Renal pelvis (tissue), 4 donors: ENCODE data around the gene AK9. TPM values are rescaled to one million over a fixed set of nuclear protein-coding genes. Genes with fewer than 3 reads are reported as not detected.

Source experiments
- DNase-seq: peaks from one replicate; pipeline ENCODE4 v3.0.0-alpha.2; 2013
- polyA plus RNA-seq, 3 donors: library from polyadenylated mRNA; unstranded; fragments of 120-200 nt; gene quantifications; one replicate each; pipeline ENCODE4 v1.2.1, GENCODE V29; 2013; ENCODE audit not compliant: insufficient read length in 3 of 3

The AK9 gene
- polyA plus RNA-seq, 3 donors = 11.4 to 15.3 (median 12.3) TPM

DNA sequence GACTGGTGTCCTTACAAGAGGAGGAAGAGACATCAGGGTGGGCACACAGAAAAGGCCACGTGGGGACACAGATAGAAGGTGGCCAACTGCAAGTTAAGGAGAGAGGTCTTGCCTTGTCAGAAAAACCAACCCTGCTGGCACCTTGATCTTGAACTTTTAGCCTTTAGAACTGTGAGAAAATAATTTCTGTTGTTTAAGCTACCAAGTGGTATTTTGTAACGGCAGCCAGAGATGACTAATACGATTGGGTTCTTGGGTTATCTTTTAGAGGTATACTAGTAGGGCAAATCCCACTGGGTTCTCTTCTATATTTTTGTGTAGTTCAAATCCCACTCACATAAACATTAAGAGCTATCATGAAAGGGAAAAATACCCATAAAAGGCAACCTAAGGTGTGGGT lies 176.1 kb downstream of the AK9 start:
- DNase-seq = no peak

DNA sequence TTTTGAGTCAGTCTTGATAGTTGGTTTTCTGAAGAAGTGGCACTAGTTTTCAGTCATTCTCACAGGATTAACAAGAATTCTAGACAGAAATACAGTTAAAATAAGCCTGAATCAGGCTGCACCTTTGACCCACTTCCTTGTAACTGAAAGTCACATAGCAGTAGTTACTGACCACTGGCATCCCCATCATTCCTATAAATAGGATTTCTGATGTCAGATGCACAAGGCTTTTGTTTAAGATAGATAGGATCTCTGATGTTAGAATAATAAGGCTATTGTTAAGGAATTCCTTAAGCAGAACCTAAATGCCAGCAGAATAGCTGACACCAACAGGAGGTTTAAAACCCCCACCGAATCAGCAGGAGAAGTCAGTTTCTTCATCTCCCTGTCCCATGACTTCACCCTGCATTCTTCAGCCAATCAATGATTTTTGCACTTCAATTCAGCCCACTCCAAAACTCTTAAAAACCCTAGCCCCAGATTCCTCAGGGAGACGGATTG lies 177.4 kb downstream of the AK9 start:
- DNase-seq = no peak

DNA sequence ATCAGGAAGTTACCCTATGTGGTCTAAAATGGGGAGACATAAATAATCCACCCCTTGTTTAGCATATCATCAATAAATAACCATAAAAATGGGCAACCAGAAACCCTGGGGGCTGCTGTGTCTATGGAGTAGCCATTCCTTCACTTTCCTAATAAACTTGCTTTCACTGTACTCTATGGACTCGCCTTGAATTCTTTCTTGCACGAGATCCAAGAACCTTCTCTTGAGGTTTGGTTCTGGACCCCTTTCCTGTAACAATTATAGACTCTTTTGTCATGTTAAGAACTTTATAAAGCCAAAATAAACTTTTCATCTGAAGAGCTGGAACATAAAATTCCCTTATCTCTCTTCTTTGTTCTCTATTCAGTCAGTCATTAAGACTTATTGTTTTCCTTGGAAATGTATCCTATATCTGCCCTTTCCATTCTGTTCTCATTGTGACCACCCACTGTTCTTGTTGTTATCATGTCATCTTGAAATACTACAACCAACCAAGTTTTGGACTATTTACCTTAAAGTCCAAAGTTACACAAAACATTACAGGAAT lies 178.7 kb downstream of the AK9 start:
- no peak for DNase-seq

- no peak for DNase-seq
Observed at GRCh38 chr6:109511832-109512231, 179.2 kb downstream of the AK9 start.

DNA sequence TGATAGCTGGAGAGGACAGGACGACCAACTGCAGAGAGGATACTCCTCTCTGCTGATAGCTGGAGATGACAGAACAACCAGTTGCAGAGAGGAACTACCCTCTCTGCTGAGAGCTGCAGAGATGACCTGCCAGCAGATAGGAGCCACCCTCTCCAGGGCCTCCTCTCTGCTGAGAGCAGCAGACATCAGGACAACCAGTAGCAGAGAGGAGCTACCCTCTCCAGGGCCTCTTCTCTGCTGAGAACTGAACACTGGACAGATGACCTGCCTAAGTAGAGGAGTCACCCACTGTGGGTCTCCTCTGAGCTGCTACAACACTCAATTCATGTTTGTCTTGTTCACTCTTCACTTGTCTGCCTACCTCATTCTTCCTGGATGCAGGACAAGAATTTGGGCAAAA lies 180.6 kb downstream of the AK9 start:
- no peak for DNase-seq

GRCh38 chr6:109508166-109508860 lies 182.7 kb downstream of the AK9 start:
- DNase-seq = no peak

- DNase-seq = no peak
Observed at GRCh38 chr6:109507490-109508072, 183.4 kb downstream of the AK9 start.

DNA sequence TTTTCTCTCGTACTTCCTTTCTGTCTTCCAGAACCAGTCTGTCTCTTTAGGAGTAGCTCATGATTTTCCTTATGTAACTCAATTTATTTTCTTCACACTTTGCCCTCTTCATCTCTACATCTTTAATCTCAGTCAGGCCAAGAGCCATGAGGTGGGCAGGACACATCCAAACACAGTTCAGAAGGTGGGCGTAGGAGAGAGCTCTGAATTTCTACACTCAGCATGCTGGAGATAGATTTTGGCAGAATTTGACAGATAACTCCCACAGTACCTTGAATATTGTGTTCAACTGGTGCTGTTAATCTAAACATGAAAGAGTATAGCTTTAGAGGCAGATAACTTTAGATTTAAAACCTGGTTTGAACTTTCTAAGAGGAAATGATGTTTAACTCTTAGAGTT lies 184.2 kb downstream of the AK9 start:
- no peak for DNase-seq

DNA sequence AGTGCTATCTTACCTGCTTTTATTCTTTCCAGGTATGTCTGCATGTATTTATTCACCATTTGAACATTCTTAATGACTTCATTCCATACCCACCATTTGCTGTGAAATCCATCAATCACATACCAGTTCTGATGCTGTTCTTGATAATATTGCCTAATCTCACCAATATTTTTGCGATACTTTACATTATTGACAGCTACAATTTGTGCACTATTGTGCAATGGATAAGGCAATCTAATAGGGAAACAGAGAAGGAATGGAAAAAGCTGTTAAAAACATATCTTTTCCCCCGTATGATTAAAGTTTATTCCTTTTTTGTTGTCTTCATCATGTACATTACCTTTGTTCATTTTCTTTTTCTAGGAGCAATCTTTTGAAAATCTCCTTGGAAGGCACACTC lies 184.7 kb downstream of the AK9 start:
- no peak for DNase-seq

DNA sequence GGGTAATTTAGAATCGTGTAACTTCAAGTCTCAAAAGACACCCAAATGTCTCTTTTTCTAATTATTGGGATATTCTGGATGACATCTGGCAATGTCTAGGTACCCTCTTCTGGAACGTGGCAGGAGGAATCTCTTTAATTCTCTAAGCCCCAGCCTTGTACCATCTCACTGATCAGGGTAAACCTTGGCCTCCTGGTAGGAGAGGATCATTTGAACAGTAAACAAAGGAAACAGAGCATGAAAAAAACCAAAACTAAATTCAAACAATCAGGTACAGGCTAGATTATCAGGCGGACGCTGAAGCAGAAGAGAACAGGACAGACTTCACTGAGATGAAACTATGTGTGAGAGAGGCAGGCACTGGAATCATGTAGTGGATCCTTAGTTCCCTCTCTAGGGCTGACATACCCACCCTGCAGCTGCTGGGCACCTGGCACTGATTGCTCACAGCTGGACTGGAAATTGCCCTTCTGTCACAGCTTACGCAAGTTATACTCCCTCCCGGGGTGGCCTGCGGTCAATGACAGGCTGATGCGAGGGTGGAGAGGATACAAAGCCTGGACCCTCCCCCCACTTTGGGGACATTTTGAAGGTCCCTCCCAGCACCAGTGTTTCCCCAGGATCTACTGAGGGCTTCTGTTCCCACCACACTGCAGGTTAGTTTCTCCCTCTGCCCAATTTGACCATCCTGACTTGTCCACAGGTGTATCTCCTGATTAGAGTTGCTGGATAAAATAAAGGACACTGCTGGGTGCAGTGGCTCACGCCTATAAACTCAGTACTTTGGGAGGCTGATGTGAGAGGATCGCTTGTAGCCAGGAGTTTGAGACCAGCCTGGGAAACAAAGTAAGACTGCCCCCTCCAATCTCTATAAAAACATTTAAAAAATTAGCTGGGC lies 187.4 kb downstream of the AK9 start:
- no peak for DNase-seq

DNA sequence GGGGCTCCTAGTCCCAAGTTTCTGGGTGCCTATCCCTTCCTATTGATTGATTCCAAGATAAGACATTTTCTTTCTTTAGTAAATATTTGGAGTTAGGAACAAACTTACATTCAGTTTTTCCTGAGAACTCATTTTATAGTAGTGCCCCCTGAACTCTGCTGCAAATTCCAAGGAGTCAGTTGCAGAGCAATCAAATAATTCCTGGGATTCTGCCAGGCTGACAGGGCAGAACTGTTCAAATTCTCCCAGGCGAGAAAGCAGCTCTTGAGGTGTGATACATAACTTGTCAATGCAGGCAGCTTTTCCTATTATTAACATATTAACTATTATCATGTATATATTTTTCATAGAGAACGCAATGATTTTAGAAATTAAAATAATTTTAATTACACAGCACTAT lies 192.1 kb downstream of the AK9 start:
- peak; percentile 51 for DNase-seq

DNA sequence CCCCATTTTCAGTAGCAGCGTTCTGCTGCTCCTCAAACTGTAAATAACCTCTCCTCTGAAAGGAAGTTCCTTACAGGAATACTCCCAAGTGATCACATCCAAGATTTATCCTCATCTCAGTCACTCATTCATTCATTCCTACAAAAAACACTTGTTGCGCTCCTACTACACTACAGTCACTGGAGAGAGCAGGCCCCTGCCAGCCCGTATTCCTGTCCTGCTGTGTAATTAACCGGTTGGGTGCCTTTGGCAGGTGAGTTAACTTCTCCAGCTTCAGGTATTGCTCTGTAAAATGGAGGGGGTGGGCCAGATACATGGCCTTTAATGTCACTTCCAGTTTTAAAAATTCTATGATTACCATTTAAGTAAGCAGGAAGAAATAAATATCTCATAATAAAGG lies 192.9 kb downstream of the AK9 start:
- DNase-seq = no peak

DNA sequence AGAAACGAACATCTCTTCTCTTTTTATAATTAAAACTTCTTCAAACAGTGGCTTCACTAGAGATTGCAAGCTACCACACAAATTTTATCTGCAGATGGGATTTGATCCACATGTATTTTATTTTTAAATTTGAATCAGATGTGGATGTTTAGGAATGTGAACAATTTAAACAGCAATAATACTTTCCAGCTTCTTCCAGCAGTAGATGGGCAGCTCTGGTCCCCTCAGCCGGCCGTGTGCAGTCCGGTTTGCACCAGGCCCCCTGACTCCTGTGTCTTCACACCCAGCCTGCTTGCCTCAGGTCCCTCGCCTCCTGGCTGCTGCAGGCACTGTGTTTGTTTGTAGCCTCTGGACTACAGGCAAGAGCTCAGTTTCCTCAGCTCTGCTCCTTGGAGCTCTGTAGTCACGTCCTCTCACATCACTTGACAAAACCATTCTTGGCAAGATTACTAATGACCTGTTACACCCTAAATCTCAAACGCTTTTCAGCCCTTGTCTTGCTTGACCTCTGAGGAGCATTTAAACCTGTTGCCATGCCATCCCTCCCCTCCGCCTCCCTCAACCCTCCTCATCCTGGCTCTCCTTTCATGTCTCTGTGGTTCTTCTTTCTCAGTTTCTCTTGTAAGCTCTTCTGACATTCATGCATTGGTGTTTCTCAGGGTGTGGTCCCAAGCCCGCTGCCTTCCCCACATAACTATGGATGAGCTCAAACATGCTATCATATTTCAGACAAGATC lies 194.8 kb downstream of the AK9 start:
- no peak for DNase-seq

DNA sequence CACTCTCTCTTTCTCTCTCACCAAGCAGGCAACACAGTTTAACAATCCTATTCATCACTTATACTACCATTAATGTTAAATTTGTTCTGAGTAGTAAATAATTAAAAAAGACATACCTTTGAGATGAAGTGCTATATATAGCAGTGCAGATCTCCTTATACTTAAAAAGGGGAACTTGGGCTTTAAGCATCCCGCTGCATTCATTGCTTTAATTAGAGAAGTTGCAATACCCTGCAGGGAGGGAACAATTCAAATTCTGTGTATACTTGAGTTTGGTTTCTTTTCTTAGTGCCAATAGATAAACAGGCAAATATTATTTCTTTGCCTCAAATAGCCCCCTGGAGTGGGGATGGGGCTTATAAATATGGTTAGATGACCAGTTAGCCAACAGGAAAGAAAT lies 197.1 kb downstream of the AK9 start:
- DNase-seq = no peak

DNA sequence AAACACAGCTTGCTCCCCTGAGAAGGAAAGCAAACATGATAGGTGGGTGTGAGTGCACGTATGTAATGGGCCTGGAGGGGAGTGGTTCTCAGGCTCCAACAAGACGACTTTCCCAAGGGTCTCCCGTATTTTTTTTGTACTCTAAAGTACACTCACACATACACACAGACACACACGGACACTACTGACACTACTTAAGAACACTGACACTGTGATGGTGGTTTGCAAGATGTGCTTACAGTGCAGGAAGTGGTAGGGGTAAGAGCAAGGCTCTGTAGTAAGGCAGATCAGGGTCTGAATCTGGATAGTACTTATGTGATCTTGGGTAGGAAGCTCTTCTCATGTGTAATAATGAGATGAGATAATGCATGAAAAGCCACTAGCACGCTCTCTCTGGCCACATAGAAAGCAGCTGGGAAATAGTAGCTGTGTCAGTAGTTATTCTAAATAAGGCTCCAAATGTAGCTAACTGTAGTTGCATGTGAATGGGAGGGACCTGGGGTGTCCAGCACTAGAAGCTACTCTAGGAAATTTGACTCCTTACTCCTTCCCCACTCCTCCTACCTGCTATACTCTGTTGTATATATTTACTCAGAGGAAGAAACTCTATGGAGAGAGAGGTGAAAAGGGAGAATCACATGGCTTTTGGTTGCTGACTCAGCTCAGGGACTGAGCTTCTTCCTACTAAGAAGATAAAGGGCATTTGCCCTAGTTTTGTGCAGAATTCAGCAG lies 199.6 kb downstream of the AK9 start:
- DNase-seq = no peak

GRCh38 chr6:109490713-109491112 lies 200.3 kb downstream of the AK9 start:
- DNase-seq = no peak

DNA sequence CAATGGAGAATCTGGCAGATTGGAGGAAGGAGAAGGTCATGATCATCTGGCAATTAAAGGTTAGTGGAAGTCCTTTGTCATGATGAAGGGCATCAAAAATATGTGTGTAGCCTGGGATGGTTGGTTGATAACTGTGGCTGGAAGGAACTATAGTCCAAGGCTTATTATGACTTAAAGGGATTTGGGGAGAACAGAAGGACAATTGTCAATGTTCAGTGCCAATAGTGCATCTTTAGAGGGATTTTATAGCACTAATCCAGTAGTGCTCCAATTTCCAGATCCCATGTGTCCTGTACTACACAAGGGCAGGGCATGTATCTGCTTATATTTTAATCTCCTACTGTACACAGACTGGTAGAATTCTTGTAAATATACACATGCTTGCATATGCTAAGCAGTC lies 203.0 kb downstream of the AK9 start:
- DNase-seq = no peak

DNA sequence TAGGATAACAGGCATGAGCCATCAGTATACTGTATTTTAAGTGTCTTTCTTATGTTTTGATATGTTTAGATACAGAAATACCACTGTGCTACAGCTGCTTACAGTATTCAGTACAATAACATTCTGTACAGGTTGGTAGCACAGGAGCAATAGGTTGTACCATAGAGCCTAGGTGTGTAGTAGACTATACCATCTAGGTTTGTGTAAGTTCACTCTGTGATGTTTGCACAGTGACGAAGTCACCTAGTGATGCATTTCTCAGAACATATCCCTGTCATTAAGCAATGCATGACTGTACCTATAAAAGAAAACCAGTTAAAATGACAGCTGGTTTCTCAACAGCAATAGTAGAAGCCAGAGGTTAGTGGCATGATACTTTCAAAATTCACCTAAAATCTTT lies 204.9 kb downstream of the AK9 start:
- no peak for DNase-seq

GRCh38 chr6:109485266-109485935 lies 205.6 kb downstream of the AK9 start:
- DNase-seq = no peak

DNA sequence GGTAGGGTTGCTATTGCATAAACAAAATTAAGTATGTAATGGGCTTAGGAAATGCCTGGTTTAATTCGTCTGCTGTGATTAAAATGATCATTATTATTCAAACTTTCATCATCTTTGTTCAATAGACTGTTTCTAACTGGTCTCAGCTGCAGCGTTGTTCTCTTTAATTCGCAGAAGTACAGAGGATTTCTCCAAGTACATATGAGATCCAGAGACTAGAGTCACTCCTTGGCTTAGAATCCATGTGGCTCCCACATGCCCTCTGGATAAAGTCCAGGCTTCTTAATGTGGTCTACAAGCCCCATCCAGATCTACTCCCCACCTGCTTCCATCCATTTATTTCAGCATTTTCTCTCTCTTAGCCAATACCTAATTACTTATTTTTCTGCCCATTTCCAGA lies 206.9 kb downstream of the AK9 start:
- DNase-seq = no peak

DNA sequence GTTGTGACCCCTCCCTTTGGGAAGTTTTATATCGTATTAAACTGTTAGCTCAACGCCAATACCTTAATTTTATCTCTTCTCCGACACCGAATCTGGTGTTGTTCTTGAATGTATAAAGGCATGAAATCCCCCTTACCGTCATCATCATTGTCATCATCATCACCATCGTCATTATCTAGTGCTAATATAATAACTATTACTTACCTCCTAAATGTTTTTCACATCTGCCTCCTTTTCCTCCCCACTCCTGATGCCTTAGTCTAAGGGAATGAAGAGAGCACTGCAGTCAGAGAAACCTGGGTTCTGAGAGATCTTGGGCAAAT lies 207.3 kb downstream of the AK9 start:
- DNase-seq = no peak
